RPMI8226 (cell line): ENCODE data around the gene PIK3R4.
A peak's percentile ranks its signal among the peaks of the same experiment; 100 is the strongest.

ENCODE experiments used
- DNase-seq: peaks from one replicate; pipeline ENCODE4 v3.0.0-alpha.2; 2015

Gene PIK3R4

GRCh38 chr3:130687327-130687726 is 59.3 kb downstream of the PIK3R4 start:
- DNase-seq, result no peak

GRCh38 chr3:130686833-130687232 is 59.8 kb downstream of the PIK3R4 start:
- DNase-seq, result no peak

- no peak for DNase-seq
Observed at GRCh38 chr3:130682131-130682530, 64.5 kb downstream of the PIK3R4 start.

GRCh38 chr3:130679218-130679617 is 67.4 kb downstream of the PIK3R4 start:
- DNase-seq, result no peak

GRCh38 chr3:130677343-130677742 is 69.3 kb downstream of the PIK3R4 start:
- DNase-seq, result no peak

- DNase-seq, result no peak
Observed at GRCh38 chr3:130671545-130672312, 74.9 kb downstream of the PIK3R4 start.

GRCh38 chr3:130669740-130670139 is 76.9 kb downstream of the PIK3R4 start:
- DNase-seq, result peak; percentile 33

GRCh38 chr3:130663092-130663491 is 83.5 kb downstream of the PIK3R4 start:
- no peak for DNase-seq

- DNase-seq, result no peak
Observed at GRCh38 chr3:130662501-130662996, 84.1 kb downstream of the PIK3R4 start.

GRCh38 chr3:130661140-130661891 is 85.3 kb downstream of the PIK3R4 start:
- DNase-seq, result no peak

- no peak for DNase-seq
Observed at GRCh38 chr3:130659911-130660310, 86.7 kb downstream of the PIK3R4 start.

GRCh38 chr3:130658678-130659077 is 88.0 kb downstream of the PIK3R4 start:
- DNase-seq, result no peak

- no peak for DNase-seq
Observed at GRCh38 chr3:130656627-130657026, 90.0 kb downstream of the PIK3R4 start.

- DNase-seq, result no peak
Observed at GRCh38 chr3:130654921-130655320, 91.7 kb downstream of the PIK3R4 start.

GRCh38 chr3:130654091-130654490 is 92.5 kb downstream of the PIK3R4 start:
- DNase-seq, result no peak

- DNase-seq, result no peak
Observed at GRCh38 chr3:130649061-130649654, 97.5 kb downstream of the PIK3R4 start.

GRCh38 chr3:130648293-130648692 is 98.3 kb downstream of the PIK3R4 start:
- no peak for DNase-seq

GRCh38 chr3:130645261-130645660 is 101.4 kb downstream of the PIK3R4 start:
- DNase-seq, result no peak

GRCh38 chr3:130644628-130645253 is 101.9 kb downstream of the PIK3R4 start:
- DNase-seq, result no peak

- DNase-seq, result no peak
Observed at GRCh38 chr3:130640027-130640426, 106.6 kb downstream of the PIK3R4 start.

- no peak for DNase-seq
Observed at GRCh38 chr3:130636480-130637234, 110.0 kb downstream of the PIK3R4 start.

GRCh38 chr3:130635978-130636377 is 110.7 kb downstream of the PIK3R4 start:
- no peak for DNase-seq
